ENCODE data around the gene ATF7. TPM values are rescaled to one million over a fixed set of nuclear protein-coding genes. Genes with fewer than 3 reads are reported as not detected.

The ATF7 gene
- total and polyA plus RNA-seq, 9 of the 15 experiments (the other 6 are each of a cell fraction or from before 2014, with no cell fraction given): 10.6 to 30.4 (median 20.7) TPM

- peak in 2 of 3 experiments; percentile 48 to 53; a peak in 3 of 6 replicates for TF ChIP-seq CTCF (IDR thresholded peaks at IDR 0.05 in 2 of 3, conservative IDR thresholded peaks at IDR 0.05 in 1 of 3; ENCODE audit: insufficient read depth in 2 of 3, low read depth in 1 of 3, low read length in 3 of 3)
- TF ChIP-seq RBM22 (IDR thresholded peaks at IDR 0.05; ENCODE audit: low read depth, low read length, poor library complexity, severe bottlenecking): no peak
- no peak for TF ChIP-seq MITF (IDR thresholded peaks at IDR 0.05)
- TF ChIP-seq SREBF2 (CRISPR knock-in tag; IDR thresholded peaks at IDR 0.05): no peak
- TF ChIP-seq BMI1 (IDR thresholded peaks at IDR 0.05; ENCODE audit: low read length): no peak
- TF ChIP-seq USF2 (CRISPR knock-in tag; IDR thresholded peaks at IDR 0.05): no peak
- peak; percentile 15; the same call in 1 of the 2 replicates for TF ChIP-seq REST (IDR thresholded peaks at IDR 0.05; ENCODE audit: borderline replicate concordance)
- no peak for TF ChIP-seq REST (CRISPR knock-in tag; IDR thresholded peaks at IDR 0.05; ENCODE audit: low read depth)
- TF ChIP-seq POLR3G (IDR thresholded peaks at IDR 0.05; ENCODE audit: extremely low read depth, insufficient read length, insufficient replicate concordance): no peak
- no peak for TF ChIP-seq SPI1 (IDR thresholded peaks at IDR 0.05; ENCODE audit: borderline replicate concordance, low read depth, low read length)
Observed at GRCh38 chr12:53599579-53599978, 26.6 kb downstream of the ATF7 start (continued).

Measured in K562 (cell line).